Measurements from ENCODE around the gene ROR1.

GRCh38 chr1:63868268-63868781 lies 94.5 kb downstream of the ROR1 start:
- TF ChIP-seq SNAI2 (CRISPR knock-in tag; IDR thresholded peaks at IDR 0.05) (no peak), OSR1 (CRISPR knock-in tag; IDR thresholded peaks at IDR 0.05) (no peak), TSHZ2 (CRISPR knock-in tag; IDR thresholded peaks at IDR 0.05) (no peak)

All from SK-N-SH treated with all-trans-retinoic acid at 6 μM for 48 hours (cell line).